GM12864 (cell line): ENCODE data around the gene AGAP3.

ENCODE experiments used
- DNase-seq: peaks from one replicate; pipeline ENCODE4 v3.0.0-alpha.2; 2011; ENCODE audit warnings: low read depth
- H3K4me3 ChIP-seq: 2 replicates; pipeline ENCODE4 v1.5.1; 2011; ENCODE audit warnings: mild to moderate bottlenecking, low read depth, low read length, control low read depth
- TF ChIP-seq, protein P1 (sequence below): IDR thresholded peaks from 2 replicates; pipeline ENCODE4 v1.5.1; 2011; ENCODE audit warnings: low read depth, mild to moderate bottlenecking, moderate library complexity, low read length, control low read depth, inconsistent platforms; ENCODE audit errors: missing control alignments

Gene AGAP3

DNA sequence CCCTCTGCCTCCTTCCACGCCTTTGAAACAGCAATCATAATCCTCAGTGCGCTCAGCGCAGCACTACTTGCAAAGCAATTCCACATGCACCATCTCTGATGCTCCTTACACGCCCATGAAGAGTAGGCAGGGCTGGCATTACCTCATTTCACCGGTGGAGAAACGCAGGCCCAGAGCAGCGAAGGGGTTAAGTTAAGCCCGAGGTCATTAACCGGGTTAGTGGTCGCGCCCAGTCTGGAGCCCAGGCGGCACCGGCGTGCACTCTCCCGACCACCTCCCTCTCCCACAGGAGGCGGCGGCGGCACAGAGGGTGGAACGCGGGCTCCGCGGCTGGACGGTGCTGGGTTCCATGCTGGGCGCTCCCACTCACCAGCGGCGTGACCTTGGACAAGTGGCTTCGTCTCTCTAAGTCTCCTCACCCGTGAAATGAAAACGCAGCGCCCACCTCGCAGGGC is 6.2 kb upstream of the AGAP3 start:
- peak overlapping the region; percentile 81 for H3K4me3 ChIP-seq
- TF ChIP-seq, protein P1, sequence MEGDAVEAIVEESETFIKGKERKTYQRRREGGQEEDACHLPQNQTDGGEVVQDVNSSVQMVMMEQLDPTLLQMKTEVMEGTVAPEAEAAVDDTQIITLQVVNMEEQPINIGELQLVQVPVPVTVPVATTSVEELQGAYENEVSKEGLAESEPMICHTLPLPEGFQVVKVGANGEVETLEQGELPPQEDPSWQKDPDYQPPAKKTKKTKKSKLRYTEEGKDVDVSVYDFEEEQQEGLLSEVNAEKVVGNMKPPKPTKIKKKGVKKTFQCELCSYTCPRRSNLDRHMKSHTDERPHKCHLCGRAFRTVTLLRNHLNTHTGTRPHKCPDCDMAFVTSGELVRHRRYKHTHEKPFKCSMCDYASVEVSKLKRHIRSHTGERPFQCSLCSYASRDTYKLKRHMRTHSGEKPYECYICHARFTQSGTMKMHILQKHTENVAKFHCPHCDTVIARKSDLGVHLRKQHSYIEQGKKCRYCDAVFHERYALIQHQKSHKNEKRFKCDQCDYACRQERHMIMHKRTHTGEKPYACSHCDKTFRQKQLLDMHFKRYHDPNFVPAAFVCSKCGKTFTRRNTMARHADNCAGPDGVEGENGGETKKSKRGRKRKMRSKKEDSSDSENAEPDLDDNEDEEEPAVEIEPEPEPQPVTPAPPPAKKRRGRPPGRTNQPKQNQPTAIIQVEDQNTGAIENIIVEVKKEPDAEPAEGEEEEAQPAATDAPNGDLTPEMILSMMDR: no peak
- DNase-seq: no peak

DNA sequence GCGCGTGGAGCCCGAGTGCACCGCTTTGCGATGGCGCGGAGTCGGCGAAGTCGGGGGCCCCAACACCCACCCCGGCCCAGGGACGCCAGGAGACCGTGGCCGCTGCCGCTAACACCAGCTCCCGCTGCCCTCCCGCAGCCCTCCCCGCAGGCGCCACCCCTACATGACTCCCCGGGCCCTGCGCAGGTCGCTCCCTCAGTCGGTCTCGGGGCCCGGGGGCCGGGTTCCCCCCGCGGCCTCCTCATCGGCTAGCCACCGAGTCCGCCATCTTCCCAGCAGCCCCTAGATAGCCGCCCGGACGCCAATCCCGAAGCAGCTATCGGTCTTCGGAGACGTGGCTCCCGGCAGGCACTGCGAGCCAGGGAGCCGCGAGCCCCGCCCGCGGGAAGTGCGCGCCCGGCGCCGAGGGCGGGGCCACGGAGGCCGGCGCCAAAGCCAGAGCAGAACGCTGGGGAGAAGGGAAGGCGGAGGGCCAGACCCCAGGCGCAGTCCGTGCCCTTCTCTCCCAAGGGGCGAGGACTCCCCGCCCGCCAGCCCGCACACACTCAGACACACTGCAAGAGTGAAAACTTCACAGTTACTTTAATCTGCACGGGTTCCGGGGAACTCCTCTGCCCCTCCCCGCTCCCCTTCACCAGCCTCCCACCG is 5.6 kb upstream of the AGAP3 start, which contains the start of gene FASTK:
Gene FASTK, minus strand, starts transcription at position 288 of the 648 bp plus-strand sequence. Its CDS starts 43 bp downstream, at position 245.
- TF ChIP-seq, protein P1: no peak
- DNase-seq: peak; percentile 52
- H3K4me3 ChIP-seq: peak within 1 kb of the TSS; percentile 81

DNA sequence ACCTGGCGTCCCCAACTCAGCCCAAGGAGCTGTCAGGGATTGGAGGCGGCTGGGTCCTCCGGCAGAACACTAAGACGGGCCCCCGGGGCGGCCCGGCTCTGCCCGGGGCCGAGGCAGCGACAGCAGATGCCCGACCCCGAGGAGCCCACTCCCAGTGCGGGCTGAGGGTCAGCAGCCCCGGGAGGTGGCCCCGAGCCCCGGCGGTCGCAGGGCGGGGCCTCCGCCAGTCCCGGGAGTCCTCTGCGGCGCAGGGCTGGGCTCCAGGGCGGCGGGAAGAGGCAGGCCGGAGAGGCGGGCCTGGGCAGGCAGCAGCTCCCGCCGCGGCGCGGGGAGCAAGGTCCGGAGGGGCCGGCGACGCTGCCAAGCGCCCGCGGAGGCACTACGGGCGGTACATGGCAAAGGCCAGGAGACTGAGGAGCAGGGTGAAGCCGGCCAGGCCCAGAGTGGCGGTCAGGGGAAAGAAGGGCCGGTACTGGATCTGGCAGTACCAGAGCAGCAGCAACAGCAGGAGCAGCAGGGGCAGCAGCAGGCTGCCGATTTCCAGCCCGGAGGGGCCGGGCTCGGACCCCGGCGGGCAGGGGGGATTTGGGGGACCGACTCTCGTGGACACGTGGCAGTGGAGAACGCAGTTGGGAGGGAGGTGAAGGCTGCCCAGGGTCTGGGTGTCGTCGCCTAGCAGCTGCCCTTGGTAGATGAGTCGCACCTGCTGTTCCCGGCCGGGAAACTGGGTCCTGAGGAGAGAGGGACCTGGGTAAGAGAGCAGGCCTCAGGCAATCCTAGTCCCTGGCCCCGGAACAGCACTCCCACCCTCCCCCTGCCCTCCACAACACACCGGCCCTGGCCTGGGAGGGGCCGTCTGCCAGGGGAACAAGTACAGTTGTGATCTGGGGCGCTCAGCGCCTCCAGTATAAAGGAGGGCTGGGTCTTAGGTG is 4.8 kb upstream of the AGAP3 start:
- TF ChIP-seq, protein P1: no peak
- DNase-seq: no peak
- peak overlapping the region; percentile 81 for H3K4me3 ChIP-seq

DNA sequence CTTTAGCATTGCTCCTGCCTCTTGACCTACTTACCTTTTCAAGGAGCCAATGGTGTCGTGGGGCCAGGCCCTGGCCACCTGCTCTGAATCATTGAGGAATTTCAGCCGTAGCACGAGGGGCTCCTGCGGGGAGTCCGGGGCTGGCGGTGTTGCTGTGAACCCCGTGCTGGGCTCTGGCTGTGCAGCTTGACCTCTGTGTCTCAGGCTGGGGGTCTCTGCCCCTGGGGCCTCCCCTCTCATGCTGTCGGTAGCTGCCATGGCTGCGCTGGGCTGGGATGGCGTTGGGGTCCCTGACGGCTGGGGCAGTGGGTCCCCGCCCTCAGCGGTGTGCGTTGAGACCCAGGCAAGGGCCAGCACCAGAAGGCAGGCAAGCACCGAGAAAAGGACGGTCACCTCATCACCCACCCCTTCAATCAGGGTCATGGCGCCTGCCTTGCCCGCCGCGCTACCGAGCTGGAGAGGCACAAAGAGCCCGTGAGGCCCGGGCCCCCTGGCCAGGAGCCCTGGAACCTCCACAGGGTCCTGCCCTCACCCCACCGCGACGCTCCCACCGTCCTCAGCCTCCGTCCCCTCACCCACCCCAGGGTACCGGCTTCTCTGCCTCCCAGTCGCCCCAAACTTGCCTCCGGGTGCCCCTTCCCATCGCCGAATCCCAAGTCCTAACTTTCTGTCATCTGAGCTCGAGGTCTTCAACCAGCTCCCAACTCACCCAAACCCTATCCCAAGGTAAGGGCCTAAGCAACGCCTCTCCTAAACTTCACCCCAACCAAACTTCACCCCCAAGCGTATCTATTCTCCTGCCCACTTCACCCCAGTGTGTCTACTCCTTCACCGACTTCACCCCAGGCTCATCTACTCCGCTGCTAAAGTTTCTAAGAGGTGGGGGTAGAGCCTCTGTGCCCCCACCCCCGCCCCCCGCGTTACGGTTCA is 3.9 kb upstream of the AGAP3 start:
- H3K4me3 ChIP-seq: peak overlapping the region; percentile 81
- TF ChIP-seq, protein P1: no peak

DNA sequence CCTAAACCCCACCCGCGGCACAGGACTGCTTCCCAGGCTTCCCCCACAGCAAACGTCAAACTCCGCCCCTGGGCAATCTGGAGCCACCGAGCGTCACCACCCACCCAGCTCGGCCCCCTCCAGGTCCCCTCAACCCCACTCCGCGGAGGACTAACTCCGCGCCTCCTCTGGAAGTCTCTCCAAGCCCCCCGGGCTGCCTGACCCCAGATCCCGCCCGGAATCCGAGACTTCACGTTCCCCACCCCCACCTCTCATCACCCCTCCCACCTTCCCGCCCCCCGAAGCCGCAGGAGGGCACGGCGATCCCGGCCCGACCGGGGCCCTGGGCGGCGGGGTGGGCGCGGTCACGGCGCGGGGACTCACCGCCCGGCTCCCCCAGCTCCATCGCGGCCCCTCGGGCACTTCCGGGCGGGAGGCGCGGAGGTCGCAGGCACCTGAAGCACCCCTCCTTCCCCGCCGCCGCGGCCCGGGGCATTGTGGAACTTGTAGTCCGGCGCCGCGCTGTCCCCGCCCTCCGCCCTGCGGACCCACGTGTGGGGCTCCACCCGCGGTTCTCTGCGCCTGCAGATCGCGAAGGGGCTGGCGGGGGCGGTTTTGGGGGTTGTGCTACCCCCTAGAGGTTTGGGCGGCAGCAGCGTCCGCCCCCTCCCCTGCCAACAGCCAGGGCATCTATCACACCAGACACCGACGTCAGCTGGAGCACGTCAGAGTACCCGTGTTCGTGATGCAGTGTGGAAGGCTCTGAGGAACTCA is 3.0 kb upstream of the AGAP3 start, which contains the start of gene TMUB1:
Gene TMUB1, minus strand, starts transcription at position 423 of the 753 bp plus-strand sequence. CDS start 930 bp downstream, outside the sequence.
- peak within 1 kb of the TSS; percentile 81 for H3K4me3 ChIP-seq
- TF ChIP-seq, protein P1: no peak
- DNase-seq: no peak

More for the DNA sequence above, 3.9 kb upstream of the AGAP3 start:
- no peak for DNase-seq

DNA sequence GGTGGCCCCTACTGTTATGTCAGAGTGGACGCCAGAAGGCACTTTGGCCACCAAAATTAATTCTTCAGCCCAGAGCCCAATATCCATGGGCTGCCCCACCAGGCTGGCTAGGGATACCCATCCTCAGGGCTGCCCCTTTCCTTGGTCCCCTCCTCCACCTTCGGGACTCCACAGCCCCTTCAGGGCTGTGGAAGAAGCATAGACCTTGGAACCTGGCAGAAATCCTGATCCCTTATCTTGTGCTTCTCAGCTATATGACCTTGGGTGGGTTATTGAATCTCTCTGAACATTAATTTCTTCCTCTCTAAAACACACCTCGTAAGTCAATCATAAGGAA is 2.5 kb upstream of the AGAP3 start:
- no peak for DNase-seq
- H3K4me3 ChIP-seq: peak overlapping the region; percentile 81
- TF ChIP-seq, protein P1: no peak
